OCI-LY1 (cell line): ENCODE data around the gene DYSF.

ENCODE experiments used
- H2AFZ ChIP-seq: fragments of 200-600 bp; sonication (generic), shearing (Covaris generic); 2 replicates; pipeline ENCODE4 v1.6.0; 2014; ENCODE audit warnings: antibody characterized with exemption, mild to moderate bottlenecking, low read length
- H3F3A ChIP-seq: fragments of 200-600 bp; sonication (generic), shearing (Covaris generic); 2 replicates; pipeline ENCODE4 v1.6.0; 2014; ENCODE audit warnings: mild to moderate bottlenecking, antibody characterized with exemption, low read length, moderate library complexity; ENCODE audit not compliant: insufficient read depth
- H3K27ac ChIP-seq: fragments of 200-600 bp; sonication (generic); 2 replicates; pipeline ENCODE4 v1.5.1; 2014; ENCODE audit warnings: low read length, mixed run types, mild to moderate bottlenecking, low read depth; ENCODE audit not compliant: poor library complexity, severe bottlenecking
- H3K27me3 ChIP-seq: fragments of 200-600 bp; sonication (generic); 2 replicates; pipeline ENCODE4 v1.6.0; 2014; ENCODE audit warnings: antibody characterized with exemption, mild to moderate bottlenecking, low read length, moderate library complexity; ENCODE audit not compliant: insufficient read depth
- H3K36me3 ChIP-seq: fragments of 200-600 bp; sonication (generic); 2 replicates; pipeline ENCODE4 v1.6.1; 2014; ENCODE audit warnings: mild to moderate bottlenecking, antibody characterized with exemption, low read length, moderate library complexity, mixed read lengths; ENCODE audit not compliant: insufficient read depth
- H3K4me1 ChIP-seq: fragments of 200-600 bp; sonication (generic); 2 replicates; pipeline ENCODE4 v1.5.1; 2014; ENCODE audit warnings: mild to moderate bottlenecking, low read length, moderate library complexity; ENCODE audit not compliant: insufficient read depth, severe bottlenecking
- H3K4me2 ChIP-seq: fragments of 200-600 bp; sonication (generic), shearing (Covaris generic); 2 replicates; pipeline ENCODE4 v1.6.1; 2014; ENCODE audit warnings: low read length
- H3K4me3 ChIP-seq: fragments of 200-600 bp; sonication (generic); 2 replicates; pipeline ENCODE4 v1.5.1; 2014; ENCODE audit warnings: low read length, low read depth, mild to moderate bottlenecking, mixed read lengths; ENCODE audit not compliant: poor library complexity, severe bottlenecking
- H3K79me2 ChIP-seq: fragments of 200-600 bp; shearing (Covaris generic); 2 replicates; pipeline ENCODE4 v1.6.1; 2016; ENCODE audit warnings: mixed run types, low read length, mixed read lengths; ENCODE audit not compliant: insufficient read depth
- H3K9ac ChIP-seq: fragments of 200-600 bp; sonication (generic), shearing (Covaris generic); 2 replicates; pipeline ENCODE4 v1.6.1; 2014; ENCODE audit warnings: mild to moderate bottlenecking, low read length, mixed read lengths
- H3K9me2 ChIP-seq: fragments of 200-600 bp; sonication (generic), shearing (Covaris generic); 2 replicates; pipeline ENCODE4 v1.6.1; 2014; ENCODE audit warnings: low read depth, mild to moderate bottlenecking, low read length, mixed read lengths
- H3K9me3 ChIP-seq: fragments of 200-600 bp; shearing (Covaris generic); 2 replicates; pipeline ENCODE4 v1.6.1; 2014; ENCODE audit warnings: low read length, mixed read lengths
- H4K20me1 ChIP-seq: fragments of 200-600 bp; sonication (generic), shearing (Covaris generic); 2 replicates; pipeline ENCODE4 v1.6.0; 2016; ENCODE audit warnings: mild to moderate bottlenecking, low read length; ENCODE audit not compliant: insufficient read depth
- CTCF ChIP-seq: fragments of 200-600 bp; sonication (generic), shearing (Covaris generic); IDR thresholded peaks from 2 replicates; pipeline ENCODE4 v1.5.1; 2017; ENCODE audit warnings: mild to moderate bottlenecking, antibody characterized with exemption, low read length, moderate library complexity, mixed read lengths
- EZH2 ChIP-seq: fragments of 200-600 bp; sonication (generic), shearing (Covaris generic); IDR thresholded peaks from 2 replicates; pipeline ENCODE4 v1.8.0; 2017; ENCODE audit warnings: borderline replicate concordance, mixed run types, mild to moderate bottlenecking, antibody characterized with exemption, low read length, moderate library complexity, mixed read lengths

The DYSF gene

GRCh38 chr2:71611247-71611646, 157.9 kb downstream of the DYSF start:
- Histone ChIP-seq H3K4me1 (no peaks in the 10 kb centered on the region), H2AFZ (no peak overlapping the region), H3K9ac (no peak overlapping the region), H3K9me3 (no peaks in the 10 kb centered on the region), H3F3A (no peaks in the 10 kb centered on the region), H4K20me1 (no peaks in the 10 kb centered on the region), H3K27ac (no peak overlapping the region), H3K79me2 (no peaks in the 10 kb centered on the region), H3K4me2 (no peak overlapping the region), H3K27me3 (no peaks in the 10 kb centered on the region; the same call in 1 of the 2 replicates), H3K9me2 (no peaks in the 10 kb centered on the region), H3K4me3 (no peak overlapping the region), H3K36me3 (no peaks in the 10 kb centered on the region)
- TF ChIP-seq CTCF (no peak), EZH2 (no peak)

- H3F3A ChIP-seq: no peaks in the 10 kb centered on the region
- no peaks in the 10 kb centered on the region for H3K27me3 ChIP-seq
- H3K36me3 ChIP-seq: no peaks in the 10 kb centered on the region
- TF ChIP-seq EZH2: no peak
- no peak overlapping the region for H2AFZ ChIP-seq
- H3K4me2 ChIP-seq: no peak overlapping the region
- no peaks in the 10 kb centered on the region for H3K79me2 ChIP-seq
- H3K4me1 ChIP-seq: no peaks in the 10 kb centered on the region
- H3K9me3 ChIP-seq: no peaks in the 10 kb centered on the region
- H3K27ac ChIP-seq: no peak overlapping the region
- H4K20me1 ChIP-seq: no peaks in the 10 kb centered on the region
- H3K4me3 ChIP-seq: no peak overlapping the region
- H3K9me2 ChIP-seq: no peaks in the 10 kb centered on the region
- no peak overlapping the region for H3K9ac ChIP-seq
Measured at GRCh38 chr2:71611781-71612527, 158.6 kb downstream of the DYSF start.

- no peak overlapping the region for H3K4me2 ChIP-seq
Measured at GRCh38 chr2:71612581-71613402, 159.4 kb downstream of the DYSF start.

More at GRCh38 chr2:71612581-71613402, 159.4 kb downstream of the DYSF start:
- Histone ChIP-seq H3K4me1 (no peaks in the 10 kb centered on the region), H3K9me2 (no peaks in the 10 kb centered on the region), H3K79me2 (no peaks in the 10 kb centered on the region), H4K20me1 (no peaks in the 10 kb centered on the region), H3K4me3 (no peak overlapping the region), H3F3A (no peaks in the 10 kb centered on the region), H2AFZ (no peak overlapping the region), H3K27ac (no peak overlapping the region), H3K27me3 (no peaks in the 10 kb centered on the region), H3K9ac (no peak overlapping the region), H3K9me3 (no peaks in the 10 kb centered on the region), H3K36me3 (no peaks in the 10 kb centered on the region)
- TF ChIP-seq CTCF (no peak), EZH2 (no peak)
